B cell (primary cell): Measurements from ENCODE around the gene TBXT. TPM values are rescaled to one million over a fixed set of nuclear protein-coding genes. Genes with fewer than 3 reads are reported as not detected.
"Not testable (repeated sequence)": the region's sequence is repeated elsewhere in the genome, so short reads cannot be mapped to it uniquely, and the experiment has no call there.

ENCODE experiments used
- ATAC-seq: fragments of 200-7000 bp; cut with Tn5 transposase; one replicate; pipeline ENCODE4 v1.10.0; 2021; ENCODE audit warnings: low read depth, mild to moderate bottlenecking, moderate number of reproducible peaks, moderate library complexity
- CTCF ChIA-PET: fragments of 350-600 bp; sonication (Branson Sonifier 250); formaldehyde crosslinking; loops from one replicate; lab custom pipeline; 2021; ENCODE audit warnings: antibody characterized with exemption, inconsistent platforms; lab: Charles Lee
- POLR2A ChIA-PET: fragments of 350-600 bp; sonication (Branson Sonifier 250); formaldehyde crosslinking; loops from one replicate; lab custom pipeline; 2021; ENCODE audit warnings: antibody characterized with exemption; lab: Charles Lee
- DNase-seq: peaks from one replicate; pipeline ENCODE4 v3.0.0; 2013
- H2AFZ ChIP-seq: 2 replicates; pipeline ENCODE4 v1.6.1; 2012; ENCODE audit warnings: mild to moderate bottlenecking, low read depth, low read length; ENCODE audit not compliant: insufficient read depth, poor library complexity, severe bottlenecking
- H3K27ac ChIP-seq, 2 donors: 1 replicate in 1 of 2; 2 replicates in 1 of 2; pipeline ENCODE4 v1.5.1; 2012 to 2013; ENCODE audit warnings: low read length in 2 of 2, mild to moderate bottlenecking in 2 of 2, moderate library complexity in 1 of 2
- H3K27me3 ChIP-seq, 4 experiments: fragments of 200-600 bp in 1 of 4; sonication (generic) in 1 of 4; replicated peaks in 1 of 4; 1 replicate in 2 of 4; 2 replicates in 2 of 4; pipeline versions ENCODE4 v1.6.1 to v1.7.0; 2013 to 2016; ENCODE audit warnings: low read length in 3 of 4, mild to moderate bottlenecking in 2 of 4, mixed read lengths in 1 of 4, moderate library complexity in 1 of 4; ENCODE audit not compliant: insufficient read depth in 4 of 4, control insufficient read depth in 3 of 4; ENCODE audit errors: control extremely low read depth in 1 of 4
- H3K36me3 ChIP-seq, 2 experiments: replicated peaks in 1 of 2; 1 replicate in 1 of 2; 2 replicates in 1 of 2; pipeline versions ENCODE4 v1.6.1 to v1.7.1; 2013; ENCODE audit warnings: low read length in 1 of 2; ENCODE audit not compliant: insufficient read depth in 2 of 2, control insufficient read depth in 1 of 2; ENCODE audit errors: control extremely low read depth in 1 of 2, extremely low read depth in 1 of 2
- H3K4me1 ChIP-seq, 2 donors: fragments of 200-600 bp in 1 of 2; sonication (generic) in 1 of 2; 1 replicate in 1 of 2; 2 replicates in 1 of 2; pipeline versions ENCODE4 v1.5.1 to v1.6.1; 2013 to 2017; ENCODE audit warnings: low read length in 2 of 2; ENCODE audit not compliant: control insufficient read depth in 2 of 2, insufficient read depth in 2 of 2
- H3K4me2 ChIP-seq: replicated peaks from 2 replicates; pipeline ENCODE3; 2012; ENCODE audit warnings: mild to moderate bottlenecking, low read depth, low read length; ENCODE audit not compliant: poor library complexity, severe bottlenecking
- H3K4me3 ChIP-seq, 5 experiments: fragments of 200-600 bp in 1 of 5; sonication (generic) in 1 of 5; 1 replicate in 3 of 5; 2 replicates in 2 of 5; pipeline versions ENCODE4 v1.5.1 to v1.7.0; 2011 to 2016; ENCODE audit warnings: low read length in 4 of 5, mild to moderate bottlenecking in 4 of 5, low read depth in 2 of 5, control low read depth in 1 of 5, moderate library complexity in 1 of 5; ENCODE audit not compliant: insufficient read depth in 1 of 5; ENCODE audit errors: control extremely low read depth in 1 of 5, extremely low read depth in 1 of 5
- H3K79me2 ChIP-seq: fragments of 200-600 bp; sonication (generic); one replicate; pipeline ENCODE4 v1.6.0; 2016; ENCODE audit warnings: low read length; ENCODE audit not compliant: control insufficient read depth, insufficient read depth
- H3K9ac ChIP-seq: fragments of 200-600 bp; sonication (generic); 2 replicates; pipeline ENCODE4 v1.6.1; 2017; ENCODE audit warnings: mild to moderate bottlenecking, low read length, moderate library complexity
- H3K9me3 ChIP-seq, 3 donors: one replicate each; pipeline versions ENCODE4 v1.6.1 to v1.7.1; 2013; ENCODE audit warnings: low read length in 2 of 3; ENCODE audit not compliant: control insufficient read depth in 2 of 3, insufficient read depth in 1 of 3; ENCODE audit errors: control extremely low read depth in 1 of 3
- H4K20me1 ChIP-seq: 2 replicates; pipeline ENCODE4 v1.6.0; 2012; ENCODE audit warnings: mild to moderate bottlenecking, low read length; ENCODE audit not compliant: insufficient read depth, control insufficient read depth, poor library complexity, severe bottlenecking
- H3K27ac Mint-ChIP-seq: one replicate; pipeline ENCODE4 v1.8.0; 2021; ENCODE audit warnings: mixed read lengths
- H3K27me3 Mint-ChIP-seq: one replicate; pipeline ENCODE4 v1.8.0; 2021; ENCODE audit warnings: mixed read lengths
- H3K4me1 Mint-ChIP-seq: one replicate; pipeline ENCODE4 v1.8.0; 2021; ENCODE audit warnings: mixed read lengths
- H3K4me3 Mint-ChIP-seq: one replicate; pipeline ENCODE4 v1.8.0; 2021; ENCODE audit warnings: mixed read lengths
- H3K9me3 Mint-ChIP-seq: one replicate; pipeline ENCODE4 v1.8.0; 2022; ENCODE audit warnings: mixed read lengths; ENCODE audit not compliant: insufficient read depth
- CTCF ChIP-seq: fragments of 200-600 bp; IDR thresholded peaks from one replicate; pipeline ENCODE4 v1.8.0; 2022; ENCODE audit warnings: antibody characterized with exemption, mild to moderate bottlenecking
- EZH2 ChIP-seq: IDR thresholded peaks from 2 replicates; pipeline ENCODE4 v1.6.1; 2012; ENCODE audit warnings: borderline replicate concordance, low read depth, mild to moderate bottlenecking, moderate library complexity, low read length; ENCODE audit not compliant: insufficient read depth, poor library complexity, severe bottlenecking
- WGBS: methylation state at CpG from one replicate; pipeline ENCODE4 v1.1.5; 2013; ENCODE audit warnings: missing lambda C conversion rate; ENCODE audit not compliant: insufficient coverage; 5-methylcytosine and 5-hydroxymethylcytosine counted together
- intact Hi-C: fragments of 100-400 bp; cut with micrococcal nuclease; formaldehyde crosslinking; loops from one replicate; pipeline ENCODE4 v1.10.0; 2022
- polyA plus RNA-seq: library from polyadenylated mRNA; depleted of rRNA; stranded (reverse); fragments of >200 nt; gene quantifications from 2 replicates; pipeline ENCODE4 v1.2.3, GENCODE V29; 2012
- total RNA-seq, 2 donors: library from RNA; stranded (reverse); fragments of 120-200 nt in 1 of 2; gene quantifications; 1 replicate in 1 of 2; 2 replicates in 1 of 2; pipeline versions ENCODE4 v1.2.3 to v1.2.4, GENCODE V29; 2013 to 2022

TBXT gene
- total and polyA plus RNA-seq, 2 donors (not counting 1 experiment from before 2014, with no cell fraction given): 0.63 TPM; not detected in 1

- ATAC-seq (no peak), DNase-seq (no peak)
- Histone ChIP-seq H2AFZ (no peak overlapping the region), H3K27ac (no peak overlapping the region), H4K20me1 (no peaks in the 10 kb centered on the region), H3K4me3 (no peak overlapping the region), H3K4me2 (no peak overlapping the region), H3K4me1 (no peaks in the 10 kb centered on the region), H3K27me3 (peaks cover 0 to 4% (median 0%) of the 10 kb centered on the region in 4 experiments), H3K79me2 (no peaks in the 10 kb centered on the region), H3K36me3 (no peaks in the 10 kb centered on the region), H3K9me3 (no peaks in the 10 kb centered on the region), H3K9ac (no peak overlapping the region)
- TF ChIP-seq EZH2: no peak
- TF ChIP-seq CTCF: no peak
- H3K4me1 Mint-ChIP-seq: no peaks in the 10 kb centered on the region
- intact Hi-C loops: no loop called here
- no peak overlapping the region for H3K27ac Mint-ChIP-seq
- peaks cover 27% of the 10 kb centered on the region for H3K27me3 Mint-ChIP-seq
- H3K4me3 Mint-ChIP-seq: no peak overlapping the region
- WGBS: no CpG with 5 or more reads among the region's 2 CpGs
- CTCF ChIA-PET: no interaction called here
- H3K9me3 Mint-ChIP-seq: no peaks in the 10 kb centered on the region
- POLR2A ChIA-PET: no interaction called here
Observed at GRCh38 chr6:166143011-166143410, 24.6 kb downstream of the TBXT start.

GRCh38 chr6:166127624-166128472 is 39.8 kb downstream of the TBXT start:
- POLR2A ChIA-PET: no interaction called here
- no peak overlapping the region for H3K4me2 ChIP-seq
- ATAC-seq (no peak), DNase-seq (no peak)
- H3K4me3 Mint-ChIP-seq: no peak overlapping the region
- peaks cover 0 to 3% (median 2%) of the 10 kb centered on the region in 4 experiments for H3K27me3 ChIP-seq
- no peaks in the 10 kb centered on the region for H3K4me1 Mint-ChIP-seq
- no peaks in the 10 kb centered on the region for H4K20me1 ChIP-seq
- CTCF ChIA-PET: no interaction called here
- H3K27ac Mint-ChIP-seq: no peak overlapping the region
- no peak overlapping the region for H2AFZ ChIP-seq
- H3K27me3 Mint-ChIP-seq: peaks cover 48% of the 10 kb centered on the region
- no peaks in the 10 kb centered on the region for H3K4me1 ChIP-seq
- 80% methylated on average over 13 of the region's 13 CpGs for WGBS
- H3K9me3 Mint-ChIP-seq: no peaks in the 10 kb centered on the region
- H3K79me2 ChIP-seq: no peaks in the 10 kb centered on the region
- H3K9ac ChIP-seq: no peak overlapping the region
- TF ChIP-seq EZH2 (no peak), CTCF (no peak)
- intact Hi-C loops: no loop called here
- no peaks in the 10 kb centered on the region for H3K36me3 ChIP-seq
- no peaks in the 10 kb centered on the region for H3K9me3 ChIP-seq
- no peak overlapping the region for H3K27ac ChIP-seq
- H3K4me3 ChIP-seq: no peak overlapping the region

GRCh38 chr6:166123115-166123514 is 44.5 kb downstream of the TBXT start:
- peaks cover 24% of the 10 kb centered on the region for H3K27me3 Mint-ChIP-seq
- H3K4me3 Mint-ChIP-seq, H3K27ac ChIP-seq, H3K27me3 ChIP-seq, H3K9me3 ChIP-seq, intact Hi-C loops, H3K79me2 ChIP-seq, H3K9me3 Mint-ChIP-seq, H3K4me3 ChIP-seq, ATAC-seq, H3K4me1 Mint-ChIP-seq, CTCF ChIA-PET, POLR2A ChIA-PET, H3K4me2 ChIP-seq, H4K20me1 ChIP-seq, H3K27ac Mint-ChIP-seq, H2AFZ ChIP-seq, H3K9ac ChIP-seq, H3K4me1 ChIP-seq, DNase-seq, H3K36me3 ChIP-seq: not testable (repeated sequence)
- no CpG with 5 or more reads among the region's 9 CpGs for WGBS
